GM10266 (cell line): ENCODE results near the gene SPATC1L.
"Not testable (repeated sequence)": the region's sequence is repeated elsewhere in the genome, so short reads cannot be mapped to it uniquely, and the experiment has no call there.

Source experiments
- DNase-seq: peaks from one replicate; pipeline ENCODE4 v3.0.0; 2012; ENCODE audit errors: extremely low spot score
- CTCF ChIP-seq: IDR thresholded peaks from 2 replicates; pipeline ENCODE4 v1.5.1; 2012; ENCODE audit warnings: mild to moderate bottlenecking, low read depth; ENCODE audit not compliant: control insufficient read depth, insufficient read depth; ENCODE audit errors: missing control alignments

The SPATC1L gene

GRCh38 chr21:46202592-46203202, 18.4 kb upstream of the SPATC1L start:
- DNase-seq = no peak
- no peak for TF ChIP-seq CTCF

GRCh38 chr21:46200877-46201803, 16.9 kb upstream of the SPATC1L start:
- not testable (repeated sequence) for DNase-seq

DNA sequence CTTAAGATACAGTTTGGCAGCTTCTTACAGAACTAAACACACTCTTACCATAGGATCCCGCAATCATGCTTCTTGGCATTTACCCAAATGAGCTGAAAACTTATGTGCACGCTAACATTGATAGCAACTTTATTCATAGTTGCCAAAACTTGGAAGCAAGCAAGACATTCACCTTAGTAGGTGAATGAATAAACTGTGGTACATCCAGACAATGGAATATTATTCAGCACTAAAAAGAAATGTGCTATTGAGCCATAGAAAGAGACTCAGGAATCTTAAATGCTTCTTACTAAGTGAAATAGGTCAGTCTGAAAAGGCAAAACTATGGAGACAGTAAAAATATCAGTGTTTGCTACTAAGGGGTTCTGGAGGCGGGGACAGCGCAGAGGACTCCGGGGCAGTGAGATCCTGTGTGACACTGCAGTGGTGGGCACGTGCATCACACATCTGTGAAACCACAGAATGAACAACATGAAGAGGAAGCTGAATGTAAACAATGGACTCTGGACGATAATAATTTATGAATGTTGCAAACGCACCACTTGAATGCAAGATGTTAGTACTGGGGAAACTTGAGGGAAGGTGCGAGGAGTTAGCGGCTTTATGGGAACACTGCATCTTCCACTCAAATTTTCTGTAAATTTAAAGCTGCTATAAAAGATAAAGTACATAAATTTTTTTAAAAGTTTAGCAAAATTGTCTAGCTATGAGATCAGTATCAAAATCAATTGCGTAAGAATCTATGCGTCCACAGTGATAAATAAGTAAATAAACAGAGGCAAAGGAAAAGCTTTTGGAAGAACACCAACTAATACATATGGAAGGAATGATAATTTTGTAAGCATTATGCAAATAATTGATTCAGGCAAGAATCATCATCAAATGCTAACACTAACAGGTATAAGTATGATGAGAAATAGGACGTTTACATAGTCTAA, 15.4 kb upstream of the SPATC1L start:
- no peak for DNase-seq
- no peak for TF ChIP-seq CTCF

- TF ChIP-seq CTCF = no peak
- no peak for DNase-seq
Measured at GRCh38 chr21:46196733-46197132, 12.5 kb upstream of the SPATC1L start.

GRCh38 chr21:46195595-46196195, 11.4 kb upstream of the SPATC1L start:
- no peak for DNase-seq
- no peak for TF ChIP-seq CTCF

GRCh38 chr21:46194374-46195334, 10.4 kb upstream of the SPATC1L start:
- no peak for DNase-seq
- TF ChIP-seq CTCF = no peak
